HK-2 (cell line): Measurements from ENCODE around the gene GNB4.

Source experiments
- DNase-seq: peaks from one replicate; pipeline ENCODE4 v3.0.0-alpha.2; 2018; ENCODE audit not compliant: unreplicated experiment

GNB4 gene

DNA sequence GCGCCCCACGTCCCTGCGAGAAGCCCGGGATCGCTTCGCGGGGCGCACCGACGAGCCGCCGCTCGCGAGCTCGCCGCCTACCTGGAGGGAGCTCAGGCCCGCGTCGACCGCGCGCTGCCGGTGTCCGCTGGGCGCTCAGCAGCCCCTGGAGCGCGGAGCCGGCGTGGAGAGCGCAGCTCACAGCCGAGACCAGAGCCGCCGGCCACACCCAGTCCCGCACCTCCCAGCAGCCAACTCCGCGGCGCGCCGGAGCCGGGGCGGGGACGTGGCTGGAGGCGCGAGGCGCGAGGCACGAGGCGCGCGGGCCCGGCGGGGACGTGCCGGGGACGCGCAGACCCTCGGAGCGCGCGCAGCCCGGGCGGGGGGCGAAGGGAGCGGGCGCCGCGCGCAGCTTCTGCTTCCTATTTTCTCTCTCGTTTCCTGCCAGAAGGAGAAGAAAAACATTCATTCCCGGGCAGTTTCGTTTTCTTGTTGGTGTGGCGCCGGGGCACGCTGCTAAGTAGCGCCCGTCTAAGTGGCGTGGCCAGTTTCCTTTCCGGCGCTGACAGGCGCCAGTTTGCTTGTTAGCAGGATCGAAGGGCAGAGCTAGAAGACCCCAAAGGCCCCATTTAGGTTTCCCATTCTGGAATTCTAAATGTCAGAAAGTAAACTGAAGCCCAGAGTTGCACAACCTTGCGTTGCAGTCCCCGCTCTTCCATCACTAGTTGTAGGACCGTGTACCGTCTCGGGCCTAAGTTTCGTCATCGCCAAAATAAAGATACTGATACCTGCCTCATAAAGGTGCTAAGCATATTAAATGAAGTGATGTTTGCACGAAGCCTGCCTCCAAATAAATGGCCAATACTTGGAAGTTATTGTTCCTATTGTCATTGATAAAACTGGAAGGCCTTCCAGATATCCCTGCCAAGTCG, at the start of gene GNB4:
Gene GNB4, minus strand, starts transcription at position 206 of the 911 bp plus-strand sequence. CDS start 25,270 bp downstream, outside the sequence.
- DNase-seq: peak; percentile 85

DNA sequence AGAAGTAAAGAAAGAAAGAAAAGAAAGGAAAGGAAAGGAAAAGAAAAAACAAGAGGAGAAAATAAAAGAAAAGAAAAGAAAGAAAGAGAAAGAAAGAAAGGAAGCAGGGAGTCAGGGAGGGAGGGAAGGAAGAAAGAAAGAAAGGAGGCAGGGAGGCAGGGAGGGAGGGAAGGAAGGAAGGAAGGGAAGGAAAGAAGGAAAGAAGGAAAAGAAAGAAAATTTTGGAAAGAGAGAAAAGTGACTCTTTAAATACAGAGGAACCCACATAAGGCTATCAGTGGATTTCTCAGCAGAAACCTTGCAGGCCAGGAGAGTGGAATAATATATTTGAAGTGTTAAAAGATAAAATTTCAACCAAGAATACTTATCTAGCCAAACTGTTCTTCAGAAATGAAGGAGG, 44.2 kb upstream of the GNB4 start:
- DNase-seq: no peak

- DNase-seq: no peak
Observed at GRCh38 chr3:179493260-179493659, 42.0 kb upstream of the GNB4 start.

- no peak for DNase-seq
Observed at GRCh38 chr3:179488213-179488612, 36.9 kb upstream of the GNB4 start.

DNA sequence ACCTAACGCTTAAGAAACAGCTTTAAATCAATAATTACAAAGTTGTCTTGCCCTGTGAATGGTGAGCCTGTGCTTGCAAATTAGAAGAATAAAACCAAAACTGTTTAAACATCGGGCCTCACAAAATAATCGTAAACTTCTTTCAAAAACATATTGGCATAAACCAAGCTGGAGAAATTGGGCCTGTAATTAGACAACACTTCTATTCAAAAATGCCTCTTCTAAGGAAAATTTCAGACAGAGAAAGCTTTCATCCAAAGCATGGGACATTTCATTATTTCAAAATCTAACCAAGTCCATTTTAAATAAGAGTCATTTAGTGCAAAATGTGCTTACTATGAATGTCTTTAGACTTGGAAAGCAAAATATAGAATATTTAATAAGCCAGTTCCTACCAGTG, 35.5 kb upstream of the GNB4 start:
- DNase-seq: no peak

- no peak for DNase-seq
Observed at GRCh38 chr3:179482857-179483256, 31.6 kb upstream of the GNB4 start.

DNA sequence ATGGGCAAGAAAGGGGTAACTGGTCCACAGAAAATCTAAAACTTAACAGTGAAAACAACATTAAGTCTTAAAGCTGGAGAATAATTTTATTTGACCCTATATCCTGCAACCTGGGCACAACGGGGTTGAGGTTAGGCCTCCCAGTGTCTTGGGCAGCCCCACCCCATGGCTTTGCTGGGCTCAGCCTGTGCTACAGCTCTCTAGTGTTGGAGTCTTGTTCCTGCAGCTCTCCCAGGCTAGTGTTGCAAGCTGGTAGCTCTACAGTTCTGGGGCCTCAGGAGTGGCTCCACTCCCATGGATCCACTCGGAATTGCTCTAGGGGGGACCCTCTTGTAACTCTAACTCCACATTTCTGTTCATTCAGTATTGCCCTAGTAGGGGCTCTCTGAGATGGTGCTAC, 24.9 kb upstream of the GNB4 start:
- no peak for DNase-seq

GRCh38 chr3:179474480-179474879, 23.2 kb upstream of the GNB4 start:
- DNase-seq: no peak

DNA sequence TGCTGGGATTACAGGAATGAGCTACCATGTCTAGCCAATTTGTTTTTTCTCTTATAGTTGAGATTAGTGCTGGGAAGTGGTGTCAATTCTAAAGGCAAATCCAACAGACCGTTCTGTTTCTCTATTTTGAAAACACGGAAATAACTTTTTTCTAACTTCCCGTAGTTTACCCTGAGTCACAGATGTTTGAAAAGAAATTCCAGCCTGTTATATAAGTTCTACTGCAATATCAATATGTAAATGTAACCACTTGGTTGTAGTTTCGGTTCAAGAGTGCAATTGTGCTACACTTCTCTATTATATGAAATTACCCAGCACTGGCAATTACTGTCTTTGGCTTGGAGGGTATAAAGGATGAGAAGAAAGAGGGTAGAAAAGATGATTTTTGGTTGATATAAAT, 22.3 kb upstream of the GNB4 start:
- DNase-seq: no peak

DNA sequence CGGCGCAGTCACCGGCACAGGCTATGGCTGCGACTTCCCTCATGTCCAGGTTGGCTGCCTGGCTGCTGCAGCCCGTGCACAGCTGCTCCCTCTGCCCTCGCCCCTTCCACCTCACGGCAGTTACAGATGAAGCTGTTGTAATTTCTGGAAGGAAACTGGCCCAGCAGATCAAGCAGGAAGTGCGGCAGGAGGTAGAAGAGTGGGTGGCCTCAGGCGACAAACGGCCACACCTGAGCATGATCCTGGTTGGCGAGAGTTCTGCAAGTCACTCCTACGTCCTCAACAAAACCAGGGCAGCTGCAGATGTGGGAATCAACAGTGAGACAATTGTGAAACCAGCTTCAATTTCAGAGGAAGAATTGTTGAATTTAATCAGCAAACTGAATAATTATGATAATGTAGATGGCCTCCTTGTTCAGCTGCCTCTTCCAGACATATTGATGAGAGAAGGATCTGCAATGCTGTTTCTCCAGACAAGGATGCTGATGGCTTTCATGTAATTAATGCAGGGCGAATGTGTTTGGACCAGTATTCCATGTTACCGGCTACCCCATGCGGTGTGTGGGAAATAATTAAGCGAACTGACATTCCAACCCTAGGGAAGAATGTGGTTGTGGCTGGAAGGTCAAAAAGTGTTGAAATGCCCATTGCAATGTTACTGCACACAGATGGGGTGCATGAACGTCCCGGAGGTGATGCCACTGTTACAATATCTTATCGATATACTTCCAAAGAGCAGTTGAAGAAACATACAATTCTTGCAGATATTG, 13.2 kb upstream of the GNB4 start:
- no peak for DNase-seq

DNA sequence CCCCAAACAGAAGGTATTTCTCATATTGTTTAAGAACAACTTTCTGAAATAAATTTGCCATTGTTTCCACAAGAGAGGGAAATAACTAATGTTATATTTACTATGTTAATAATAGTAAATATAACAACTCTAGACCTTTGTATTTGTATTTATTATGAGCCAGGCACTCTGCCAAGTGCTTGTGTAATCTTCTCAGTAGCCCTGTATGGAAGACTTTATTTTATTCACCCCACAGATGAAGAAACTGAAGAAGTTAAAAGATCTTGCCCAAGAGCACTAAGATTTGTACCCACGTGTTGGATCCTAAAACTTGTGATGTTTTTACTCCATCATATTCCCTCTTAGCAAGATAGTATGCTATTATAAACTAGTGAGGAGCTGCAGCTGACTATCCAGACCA, 12.0 kb upstream of the GNB4 start:
- no peak for DNase-seq

DNA sequence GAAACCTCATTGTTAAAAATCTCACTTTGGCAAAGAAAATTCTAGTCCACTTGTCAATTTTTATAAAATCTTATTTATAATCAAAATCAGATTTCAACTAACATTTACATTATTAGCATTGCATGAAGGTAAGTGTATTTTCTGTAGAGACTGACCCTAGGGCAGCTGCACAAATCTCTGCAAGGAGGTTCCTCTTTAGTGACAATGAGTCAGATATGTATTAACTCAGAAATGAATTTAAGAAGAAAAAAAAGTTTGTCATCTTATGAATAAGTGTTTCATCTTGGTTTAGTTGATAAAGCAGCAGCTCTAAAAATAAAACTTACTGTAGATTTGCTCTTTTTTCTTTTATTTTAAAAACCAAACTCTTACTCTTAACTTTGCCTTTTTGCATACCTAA, 9.0 kb upstream of the GNB4 start:
- no peak for DNase-seq

GRCh38 chr3:179455954-179456353, 4.7 kb upstream of the GNB4 start:
- no peak for DNase-seq

- no peak for DNase-seq
Observed at GRCh38 chr3:179454887-179455286, 3.6 kb upstream of the GNB4 start.

DNA sequence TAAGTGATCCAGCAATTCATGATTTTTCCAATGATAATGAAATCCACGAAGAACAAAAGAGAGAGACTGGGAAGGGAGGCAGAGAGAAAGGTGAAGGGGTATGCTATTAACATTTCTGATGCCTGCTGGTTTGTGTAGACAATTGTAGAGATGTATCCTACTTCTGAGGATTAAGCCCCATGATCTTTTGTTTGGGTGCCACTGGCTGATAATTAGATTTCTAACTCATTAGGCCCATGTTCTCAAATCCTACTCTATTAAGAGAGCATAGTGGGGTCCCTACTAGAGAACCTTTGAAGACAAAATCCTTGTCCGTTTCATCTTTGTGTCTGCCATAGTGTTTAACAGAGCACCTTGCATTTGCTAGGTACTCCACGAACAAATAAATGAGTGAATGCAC, 2.7 kb upstream of the GNB4 start:
- DNase-seq: no peak

DNA sequence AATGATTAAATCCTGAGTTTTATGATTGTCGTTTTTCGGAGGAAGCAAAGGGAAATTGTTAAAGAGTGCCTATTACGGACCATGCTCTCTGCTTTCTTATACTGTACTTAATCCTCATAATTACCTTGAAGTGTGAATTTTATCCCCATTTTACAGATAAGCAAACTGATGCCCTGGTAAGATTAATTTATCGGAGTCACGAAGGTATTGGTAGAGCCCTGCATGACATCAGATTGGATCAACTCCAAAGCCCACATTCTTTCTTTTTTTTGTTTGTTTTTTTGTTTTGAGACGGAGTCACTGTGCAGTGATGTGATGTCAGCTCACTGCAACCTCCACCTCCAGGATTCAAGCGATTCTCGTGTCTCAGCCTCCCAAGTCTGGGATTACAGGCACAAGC, 1.6 kb upstream of the GNB4 start:
- DNase-seq: no peak

- no peak for DNase-seq
Observed at GRCh38 chr3:179452176-179452564, 900 bp upstream of the GNB4 start.

GRCh38 chr3:179450901-179451264, 387 bp downstream of the GNB4 start:
- DNase-seq: no peak

DNA sequence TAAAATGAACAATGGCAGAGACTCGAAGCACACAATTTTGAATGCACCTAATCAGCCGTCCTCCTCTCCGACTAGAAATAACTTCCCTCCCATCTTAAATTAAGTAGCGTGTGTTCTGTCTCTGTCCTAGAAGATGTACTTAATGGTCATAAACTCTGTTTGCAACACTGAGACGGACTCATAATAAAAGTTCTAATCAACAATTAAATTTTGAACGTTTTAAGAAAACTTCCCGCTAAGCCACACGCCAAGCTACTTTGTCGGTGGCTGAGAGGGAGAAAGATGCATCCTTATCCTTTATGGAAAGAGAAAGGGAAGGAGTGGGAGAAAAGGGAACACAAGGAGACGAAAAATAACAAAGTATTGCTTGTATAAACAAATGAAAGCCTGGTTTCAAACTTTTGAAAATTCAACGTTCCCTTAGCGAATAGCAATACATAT, 989 bp downstream of the GNB4 start:
- DNase-seq: no peak

DNA sequence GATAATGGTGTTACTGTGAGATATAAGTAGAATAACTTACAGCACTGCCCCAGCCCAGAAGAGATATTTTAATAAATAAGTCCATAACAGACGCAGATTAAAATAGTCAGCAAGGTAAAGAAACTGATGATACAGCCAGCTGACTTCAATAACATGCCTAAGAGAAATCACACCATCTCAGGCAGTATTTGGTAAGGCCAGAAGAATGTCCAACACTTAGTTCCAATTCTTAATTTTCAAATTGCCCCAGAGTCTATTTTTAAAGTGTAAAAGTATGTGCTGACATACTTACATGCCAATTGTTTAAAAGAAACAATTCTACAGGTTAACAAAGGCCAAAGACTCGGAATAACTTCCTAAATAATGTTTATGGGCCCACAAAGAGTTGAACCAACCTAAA, 1.6 kb downstream of the GNB4 start:
- no peak for DNase-seq

DNA sequence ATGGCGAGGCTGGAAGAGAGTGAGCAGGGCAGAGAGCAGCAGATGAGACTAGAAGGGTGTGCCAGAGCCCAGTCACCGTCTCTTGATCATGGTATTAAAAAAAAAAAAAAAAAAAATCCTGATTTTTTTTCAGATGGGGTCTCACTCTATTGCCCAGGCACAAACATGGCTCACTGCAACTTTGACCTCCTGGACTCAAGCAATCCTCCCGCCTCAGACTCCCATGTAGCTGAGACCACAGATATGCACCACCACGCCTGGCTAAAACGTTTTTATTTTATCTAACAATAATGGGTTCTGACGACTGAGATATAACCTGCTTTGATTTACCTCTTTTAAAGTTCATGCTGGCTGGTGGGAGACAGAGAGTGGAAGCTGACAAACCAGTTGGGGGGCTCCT, 4.0 kb downstream of the GNB4 start:
- no peak for DNase-seq

- no peak for DNase-seq
Observed at GRCh38 chr3:179446501-179446900, 4.8 kb downstream of the GNB4 start.

DNA sequence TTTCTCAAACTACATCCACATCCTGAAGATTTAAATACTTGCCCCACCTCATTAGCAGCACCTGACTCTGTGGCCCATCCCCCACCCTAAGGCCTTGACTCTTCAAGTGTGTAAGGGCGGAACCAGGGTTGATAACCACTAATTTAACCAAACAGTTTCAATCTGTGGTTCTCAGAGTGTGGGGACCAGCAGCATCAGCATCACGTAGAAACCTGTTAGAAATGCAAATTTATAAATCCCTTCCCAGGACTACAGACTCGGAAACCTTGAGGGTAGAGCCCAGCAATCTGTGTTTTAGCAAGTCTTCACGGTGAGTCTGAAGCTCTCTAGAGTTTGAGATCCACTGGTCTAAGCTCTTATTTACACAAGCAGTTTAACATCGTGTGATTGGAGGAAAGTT, 12.4 kb downstream of the GNB4 start:
- DNase-seq: no peak
